ENCODE data around the gene STN1. TPM values are rescaled to one million over a fixed set of nuclear protein-coding genes. Genes with fewer than 3 reads are reported as not detected.
A peak's percentile ranks its signal among the peaks of the same experiment; 100 is the strongest.

The STN1 gene
- total RNA-seq, 1 experiment from 2014 or later = 28.7 TPM

DNA sequence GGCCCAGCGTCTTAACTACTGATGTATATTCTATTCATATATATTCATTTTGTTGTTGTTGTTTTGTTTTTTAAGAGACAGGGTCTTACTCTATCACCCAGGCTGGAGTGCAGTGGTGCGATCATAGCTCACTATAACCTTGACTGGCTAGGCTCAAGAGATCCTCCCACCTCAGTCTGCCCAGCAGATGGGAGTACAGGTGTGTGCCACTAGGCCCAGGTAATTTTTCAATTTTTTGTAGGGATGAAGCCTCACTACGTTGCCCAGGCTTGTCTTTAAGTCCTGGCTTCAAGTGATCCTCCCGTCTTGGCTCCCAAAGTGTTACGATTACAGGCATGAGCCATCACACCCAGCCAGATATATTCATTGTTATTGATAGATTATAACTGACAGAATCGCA is 12.9 kb upstream of the STN1 start:
- DNase-seq (ENCODE audit: low spot score) = no peak
- in situ Hi-C loops (cut with HindIII; ENCODE audit: low sequenced_read_pairs) = no loop called here

- in situ Hi-C loops (cut with HindIII; ENCODE audit: low sequenced_read_pairs) = no loop called here
- DNase-seq (ENCODE audit: low spot score) = no peak
Observed at GRCh38 chr10:103930449-103930848, 12.5 kb upstream of the STN1 start.

- in situ Hi-C loops (cut with HindIII; ENCODE audit: low sequenced_read_pairs) = no loop called here
- no peak for DNase-seq (ENCODE audit: low spot score)
Observed at GRCh38 chr10:103929381-103929921, 11.5 kb upstream of the STN1 start.

- no peak for DNase-seq (ENCODE audit: low spot score)
- in situ Hi-C loops (cut with HindIII; ENCODE audit: low sequenced_read_pairs) = no loop called here
Observed at GRCh38 chr10:103928784-103929183, 10.8 kb upstream of the STN1 start.

- peak; percentile 82 for DNase-seq (ENCODE audit: low spot score)
- in situ Hi-C loops (cut with HindIII; ENCODE audit: low sequenced_read_pairs) = no loop called here
Observed at GRCh38 chr10:103926722-103927319, 8.8 kb upstream of the STN1 start.

DNA sequence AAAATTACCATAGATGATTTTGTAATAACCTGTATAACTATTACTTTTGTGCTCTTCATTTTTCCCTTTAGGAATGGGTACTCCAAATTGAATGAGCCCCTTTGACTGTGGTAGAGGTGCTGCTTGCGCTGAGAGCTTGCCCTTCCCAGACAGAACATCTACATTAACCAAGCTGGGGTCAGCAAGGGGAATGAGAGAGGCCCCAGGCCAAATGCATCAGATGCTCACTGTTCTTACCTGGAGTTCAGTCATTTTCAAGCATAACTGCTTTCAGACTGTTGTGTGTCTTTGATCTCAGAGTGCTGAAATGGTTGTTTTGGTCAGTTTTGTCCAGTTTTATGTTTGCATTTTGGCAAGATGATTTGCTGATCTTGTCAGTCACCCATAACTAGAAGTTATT is 7.6 kb upstream of the STN1 start:
- DNase-seq (ENCODE audit: low spot score) = no peak
- in situ Hi-C loops (cut with HindIII; ENCODE audit: low sequenced_read_pairs) = no loop called here

DNA sequence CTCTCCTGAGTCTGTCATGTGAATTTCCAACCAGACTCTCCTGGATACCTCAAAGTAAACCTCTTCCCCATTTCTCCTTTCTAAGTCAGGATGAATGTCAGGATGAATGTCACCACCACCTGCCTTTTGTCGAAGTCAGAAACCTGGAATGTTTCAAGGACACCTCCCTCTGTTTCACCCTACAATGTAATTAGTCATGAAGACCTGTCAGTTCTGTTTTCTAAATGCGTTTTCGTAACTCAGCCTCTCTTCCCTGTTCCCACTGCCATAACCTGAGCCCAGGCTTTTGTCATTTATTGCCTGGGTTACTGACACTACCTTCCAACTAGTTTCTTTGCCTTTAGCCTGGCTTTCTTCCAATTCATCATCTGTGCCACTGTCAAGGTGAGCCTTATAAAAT is 5.5 kb upstream of the STN1 start:
- in situ Hi-C loops (cut with HindIII; ENCODE audit: low sequenced_read_pairs) = no loop called here
- no peak for DNase-seq (ENCODE audit: low spot score)

DNA sequence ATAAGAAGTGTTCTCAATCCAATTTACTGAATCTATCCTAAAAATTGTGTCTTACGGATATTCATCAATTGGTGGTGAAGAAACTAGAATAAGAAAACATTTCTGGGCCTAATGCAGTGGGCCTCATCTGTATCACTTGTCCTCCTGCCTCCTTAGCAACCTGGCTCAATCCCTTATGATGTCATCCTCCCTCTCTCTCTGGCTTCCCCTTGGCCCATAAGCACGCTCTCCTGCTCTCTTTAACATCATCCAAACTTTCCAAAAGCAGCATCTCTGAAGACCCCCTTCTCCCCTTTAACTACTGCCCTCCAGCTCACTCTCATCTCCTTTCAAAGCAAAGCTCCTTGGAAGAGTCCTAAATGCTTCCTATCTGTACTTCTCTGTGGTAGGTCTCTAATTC is 4.7 kb upstream of the STN1 start:
- in situ Hi-C loops (cut with HindIII; ENCODE audit: low sequenced_read_pairs) = no loop called here
- no peak for DNase-seq (ENCODE audit: low spot score)

GRCh38 chr10:103921750-103922195 is 3.8 kb upstream of the STN1 start:
- no peak for DNase-seq (ENCODE audit: low spot score)
- in situ Hi-C loops (cut with HindIII; ENCODE audit: low sequenced_read_pairs) = no loop called here

- in situ Hi-C loops (cut with HindIII; ENCODE audit: low sequenced_read_pairs) = no loop called here
- DNase-seq (ENCODE audit: low spot score) = no peak
Observed at GRCh38 chr10:103921248-103921647, 3.3 kb upstream of the STN1 start.

GRCh38 chr10:103919648-103920025 is 1.7 kb upstream of the STN1 start:
- in situ Hi-C loops (cut with HindIII; ENCODE audit: low sequenced_read_pairs) = loop anchor here (10.0 kb wide), 1 partner anchor 105 kb away; no protein-coding TSS in a partner anchor
- DNase-seq (ENCODE audit: low spot score) = no peak

DNA sequence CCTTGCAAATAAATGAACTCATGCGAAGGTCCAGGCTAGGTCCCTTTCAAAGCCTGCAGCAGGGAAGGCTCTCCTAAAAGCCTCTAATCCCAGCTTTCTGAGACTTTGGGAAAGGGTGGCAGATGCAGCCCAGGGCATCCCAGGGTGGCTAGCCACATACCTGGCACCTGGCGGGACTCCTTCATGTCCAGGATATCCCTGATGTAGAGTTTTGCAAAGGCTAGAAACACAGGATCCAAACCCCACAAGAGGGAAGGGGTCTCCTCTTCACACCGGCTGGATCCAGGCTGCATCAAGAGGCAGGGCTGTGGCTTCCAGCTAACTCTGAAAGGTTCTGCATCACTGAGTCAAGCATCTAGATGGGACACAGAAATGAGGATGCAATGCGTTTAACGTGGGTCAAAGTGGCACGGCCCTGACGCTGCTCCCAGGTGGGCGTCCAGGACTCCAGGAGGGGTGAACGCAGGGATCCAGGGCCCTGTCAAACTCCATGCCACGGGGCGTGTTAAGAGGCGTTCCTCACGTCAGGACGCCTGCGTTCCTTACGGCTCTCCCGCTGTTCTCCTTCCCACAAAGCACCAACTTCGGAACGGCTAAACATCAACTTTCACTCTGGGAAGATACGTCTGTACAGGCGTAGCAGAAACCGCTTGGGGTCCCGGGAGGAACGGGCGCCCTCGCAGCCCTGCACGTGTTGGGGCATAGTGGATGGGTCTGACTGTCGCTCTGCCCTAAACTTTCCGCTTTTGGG is 507 bp downstream of the STN1 start:
- DNase-seq (ENCODE audit: low spot score) = peak; percentile 70
- in situ Hi-C loops (cut with HindIII; ENCODE audit: low sequenced_read_pairs) = loop anchor here (10.0 kb wide), 1 partner anchor 107 kb away; no protein-coding TSS in a partner anchor

- peak; percentile 64 for DNase-seq (ENCODE audit: low spot score)
- in situ Hi-C loops (cut with HindIII; ENCODE audit: low sequenced_read_pairs) = loop anchor here (10.0 kb wide), 1 partner anchor 108 kb away; no protein-coding TSS in a partner anchor
Observed at GRCh38 chr10:103916876-103917275, 1.1 kb downstream of the STN1 start.

DNA sequence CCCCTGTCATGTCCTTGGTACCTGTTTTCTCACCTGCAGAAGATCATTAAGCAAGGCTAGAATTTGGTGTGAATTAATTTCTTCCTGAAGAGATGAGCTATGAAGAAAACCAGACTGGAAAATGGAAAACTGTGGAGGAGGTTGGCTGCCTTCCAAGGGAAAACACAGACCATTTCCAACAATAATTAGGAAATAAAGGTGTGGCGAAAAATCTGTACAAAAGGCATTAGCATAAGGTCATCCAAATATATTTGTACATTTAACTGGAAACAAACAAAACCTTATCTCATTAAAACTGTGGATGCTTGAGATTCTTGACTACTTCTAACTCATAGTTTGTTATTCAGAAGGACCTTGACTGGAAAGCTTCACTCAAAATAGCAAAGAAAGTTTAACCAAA is 1.7 kb downstream of the STN1 start:
- DNase-seq (ENCODE audit: low spot score) = peak; percentile 54
- in situ Hi-C loops (cut with HindIII; ENCODE audit: low sequenced_read_pairs) = loop anchor here (10.0 kb wide), 1 partner anchor 109 kb away; no protein-coding TSS in a partner anchor

GRCh38 chr10:103915796-103916195 is 2.2 kb downstream of the STN1 start:
- in situ Hi-C loops (cut with HindIII; ENCODE audit: low sequenced_read_pairs) = loop anchor here (10.0 kb wide), 1 partner anchor 109 kb away; no protein-coding TSS in a partner anchor
- no peak for DNase-seq (ENCODE audit: low spot score)

DNA sequence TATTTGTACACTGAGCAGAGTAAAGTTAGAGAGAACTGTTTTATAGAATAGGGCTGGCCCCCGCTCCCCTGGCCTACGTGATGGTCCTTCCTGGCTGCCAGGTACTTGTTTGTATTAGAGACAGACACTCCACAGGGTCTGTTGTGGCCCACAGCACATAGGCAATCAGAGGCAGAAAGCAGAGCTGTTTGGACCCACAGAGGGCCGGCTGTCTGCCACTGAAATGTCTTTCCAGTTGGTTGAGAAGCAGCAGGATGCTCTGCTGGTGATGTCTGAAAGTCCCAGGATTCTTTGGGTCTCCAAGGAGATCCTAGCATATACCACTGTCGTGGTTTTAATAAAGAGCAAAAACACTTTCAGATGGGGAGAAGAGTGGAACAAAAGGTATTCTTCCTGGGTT is 5.2 kb downstream of the STN1 start:
- peak; percentile 51 for DNase-seq (ENCODE audit: low spot score)
- in situ Hi-C loops (cut with HindIII; ENCODE audit: low sequenced_read_pairs) = loop anchor here (10.0 kb wide), 1 partner anchor 112 kb away; no protein-coding TSS in a partner anchor

- no peak for DNase-seq (ENCODE audit: low spot score)
- in situ Hi-C loops (cut with HindIII; ENCODE audit: low sequenced_read_pairs) = loop anchor here (10.0 kb wide), 1 partner anchor 114 kb away; no protein-coding TSS in a partner anchor
Observed at GRCh38 chr10:103911021-103911459, 6.9 kb downstream of the STN1 start.

DNA sequence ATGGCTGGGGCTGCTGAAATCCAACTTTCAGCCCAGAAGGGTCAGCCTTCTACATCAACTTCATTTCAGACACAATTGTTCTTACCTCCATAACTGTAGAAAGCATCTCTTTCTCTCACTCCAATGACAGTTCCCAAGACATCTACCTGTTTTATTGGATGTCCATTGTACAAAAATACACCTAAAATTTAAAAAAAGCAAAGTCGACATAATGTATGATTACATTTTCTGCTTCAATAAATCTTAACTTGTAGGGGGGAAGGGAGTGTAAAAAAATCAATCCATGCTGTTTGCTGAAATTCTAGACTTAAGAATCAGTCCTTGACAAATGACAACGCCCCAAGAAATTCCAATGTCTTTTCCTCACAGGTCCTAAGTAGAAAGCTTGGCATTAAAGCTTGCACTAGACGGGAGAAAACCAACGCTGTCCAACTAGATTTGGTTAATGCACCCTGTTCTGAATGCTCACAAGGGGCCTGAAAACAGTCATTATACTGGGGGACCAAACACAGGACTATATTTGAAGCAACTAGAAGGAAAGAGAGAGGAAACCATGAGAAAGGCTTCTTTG is 7.5 kb downstream of the STN1 start:
- no peak for DNase-seq (ENCODE audit: low spot score)
- in situ Hi-C loops (cut with HindIII; ENCODE audit: low sequenced_read_pairs) = loop anchor here (10.0 kb wide), 1 partner anchor 114 kb away; no protein-coding TSS in a partner anchor

DNA sequence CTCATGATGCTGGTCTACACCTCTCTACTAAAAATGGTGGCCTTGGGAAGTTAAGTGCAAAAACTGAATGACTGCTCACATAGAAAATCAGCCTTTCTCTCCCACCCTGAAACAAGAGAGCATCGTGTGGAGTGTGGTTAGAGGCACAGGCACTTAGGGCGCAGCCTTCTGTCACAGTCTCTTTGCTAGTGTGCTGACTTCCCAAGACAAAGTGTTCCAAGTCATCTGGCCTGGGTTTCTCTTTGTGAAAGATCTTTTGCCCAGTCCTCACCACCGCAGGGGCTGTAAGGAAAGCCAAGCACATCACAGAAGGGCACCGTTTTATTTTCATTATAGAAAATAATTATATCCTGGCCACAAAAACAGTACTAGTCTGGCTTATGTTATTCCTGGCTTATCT is 12.5 kb downstream of the STN1 start:
- in situ Hi-C loops (cut with HindIII; ENCODE audit: low sequenced_read_pairs) = no loop called here

GRCh38 chr10:103901299-103901698 is 16.7 kb downstream of the STN1 start:
- in situ Hi-C loops (cut with HindIII; ENCODE audit: low sequenced_read_pairs) = no loop called here
- no peak for DNase-seq (ENCODE audit: low spot score)

More for the DNA sequence above, 12.5 kb downstream of the STN1 start:
- DNase-seq (ENCODE audit: low spot score) = peak; percentile 95

Measured in G401 (cell line).